K562 (cell line): ENCODE measurements around the gene IKBKE. TPM values are rescaled to one million over a fixed set of nuclear protein-coding genes. Genes with fewer than 3 reads are reported as not detected.
A peak's percentile ranks its signal among the peaks of the same experiment; 100 is the strongest.

ENCODE experiments used
- ATAC-seq: fragments of 200-7000 bp; cut with Tn5 transposase; 3 replicates; pipeline ENCODE4 v1.9.1; 2020; ENCODE audit warnings: moderate library complexity
- BruUV-seq: library from RNA; stranded (reverse); fragments of 400-500 nt; replicated peaks from 2 replicates; lab custom pipeline; 2021; lab: Mats Ljungman, UMichigan
- CTCF ChIA-PET: fragments of 300-600 bp; formaldehyde crosslinking; extraction: SDS; loops from one replicate; lab custom pipeline; 2021; ENCODE audit warnings: low intra/inter-chr PET ratio; lab: Yijun Ruan, JAX
- POLR2A ChIA-PET: fragments of 300-600, 350-650 bp; sonication (Branson Sonifier 250); formaldehyde crosslinking; extraction: SDS; loops from one replicate; lab custom pipeline; 2021; ENCODE audit warnings: antibody characterized with exemption, inconsistent platforms; lab: Yijun Ruan, JAX
- DNase-seq, 4 experiments: peaks; one replicate each; pipeline versions ENCODE4 v3.0.0 to v3.0.0-alpha.2; 2011 to 2018; ENCODE audit warnings: low spot score in 3 of 4, mixed read lengths in 3 of 4; ENCODE audit errors: extremely low read depth in 1 of 4
- FAIRE-seq: peaks from 2 replicates; lab custom pipeline; 2011; peaks lifted over from hg19 to GRCh38; lab: Jason Lieb, UNC
- H2AFZ ChIP-seq: 2 replicates; pipeline ENCODE4 v1.6.0; 2011; ENCODE audit warnings: low read depth, low read length, control low read depth, inconsistent platforms
- H3K27ac ChIP-seq: fragments of 200-600 bp; 3 replicates; pipeline ENCODE4 v1.8.0; 2011; ENCODE audit warnings: low read depth, mild to moderate bottlenecking, control low read depth, inconsistent platforms, low read length, moderate library complexity, mixed read lengths; ENCODE audit errors: extremely low read depth
- H3K27me3 ChIP-seq, 2 experiments: fragments of 300-600 bp in 1 of 2; 2 replicates in 1 of 2; 3 replicates in 1 of 2; pipeline versions ENCODE4 v1.6.0 to v1.8.0; 2011; ENCODE audit warnings: inconsistent platforms in 2 of 2, low read length in 2 of 2, mild to moderate bottlenecking in 1 of 2, mixed read lengths in 1 of 2, moderate library complexity in 1 of 2; ENCODE audit not compliant: control insufficient read depth in 2 of 2, insufficient read depth in 2 of 2
- H3K36me3 ChIP-seq: fragments of 300-600 bp; 3 replicates; pipeline ENCODE4 v1.8.0; 2011; ENCODE audit warnings: mild to moderate bottlenecking, low read length, inconsistent platforms; ENCODE audit not compliant: control insufficient read depth, insufficient read depth
- H3K4me1 ChIP-seq, 2 experiments: fragments of 200-600 bp in 1 of 2; replicated peaks in 1 of 2; 2 replicates in 1 of 2; 3 replicates in 1 of 2; pipeline versions ENCODE4 v1.5.1 to v1.8.0; 2011; ENCODE audit warnings: inconsistent platforms in 2 of 2, low read length in 2 of 2, mild to moderate bottlenecking in 1 of 2, mixed read lengths in 1 of 2, moderate library complexity in 1 of 2; ENCODE audit not compliant: control insufficient read depth in 2 of 2, insufficient read depth in 2 of 2
- H3K4me2 ChIP-seq: 2 replicates; pipeline ENCODE4 v1.6.1; 2011; ENCODE audit warnings: low read length, control low read depth, inconsistent platforms, mixed read lengths; ENCODE audit not compliant: insufficient read depth
- H3K4me3 ChIP-seq: fragments of 200-600 bp; sonication (generic), shearing (Covaris generic); 2 replicates; pipeline ENCODE4 v1.5.1; 2016; ENCODE audit warnings: control low read depth, inconsistent platforms
- H3K79me2 ChIP-seq: fragments of 200-600 bp; 3 replicates; pipeline ENCODE4 v1.8.0; 2011; ENCODE audit warnings: low read length, inconsistent platforms; ENCODE audit not compliant: control insufficient read depth, insufficient read depth
- H3K9ac ChIP-seq, 2 experiments: 2 replicates each; pipeline versions ENCODE4 v1.6.0 to v1.6.1; 2011; ENCODE audit warnings: low read depth in 2 of 2, low read length in 2 of 2, control low read depth in 1 of 2, inconsistent platforms in 1 of 2, mild to moderate bottlenecking in 1 of 2, mixed read lengths in 1 of 2; ENCODE audit not compliant: insufficient read depth in 1 of 2
- H3K9me1 ChIP-seq: one replicate; pipeline ENCODE4 v1.6.0; 2011; ENCODE audit warnings: inconsistent platforms, mild to moderate bottlenecking, low read length, moderate library complexity; ENCODE audit not compliant: control insufficient read depth, insufficient read depth
- H3K9me3 ChIP-seq: replicated peaks from 2 replicates; pipeline ENCODE4 v1.5.1; 2011; ENCODE audit warnings: low read depth, low read length, inconsistent platforms; ENCODE audit not compliant: control insufficient read depth, insufficient read depth
- H4K20me1 ChIP-seq: replicated peaks from 2 replicates; pipeline ENCODE4 v1.6.1; 2011; ENCODE audit warnings: low read length, inconsistent platforms, mixed read lengths; ENCODE audit not compliant: control insufficient read depth, insufficient read depth
- HMBOX1 ChIP-seq: sonication (generic); IDR thresholded peaks from 2 replicates; pipeline ENCODE4 v1.6.1; 2016
- KDM5B ChIP-seq: fragments of 200-600 bp; sonication (generic); IDR thresholded peaks from 2 replicates; pipeline ENCODE4 v1.6.1; 2012; ENCODE audit warnings: low read depth, mild to moderate bottlenecking, moderate library complexity, low read length, control low read depth, inconsistent platforms; ENCODE audit not compliant: insufficient replicate concordance
- NFIC ChIP-seq: fragments of 450-650 bp; IDR thresholded peaks from 2 replicates; pipeline ENCODE4 v1.6.1; 2017; ENCODE audit warnings: mild to moderate bottlenecking, inconsistent platforms
- RBBP5 ChIP-seq: fragments of 200-600 bp; sonication (generic); IDR thresholded peaks from 2 replicates; pipeline ENCODE4 v1.6.1; 2012; ENCODE audit warnings: borderline replicate concordance, mild to moderate bottlenecking, low read length, control low read depth, inconsistent platforms; ENCODE audit not compliant: insufficient read depth, poor library complexity, severe bottlenecking
- WGBS: fragments of 100-300 bp; shearing (Covaris generic); methylation state at CpG from one replicate; pipeline ENCODE4 v1.1.6; 2016; ENCODE audit warnings: low coverage, mixed read lengths; ENCODE audit not compliant: insufficient coverage; ENCODE audit errors: missing lambda C conversion rate; 5-methylcytosine and 5-hydroxymethylcytosine counted together
- in situ Hi-C: fragments of 300-500 bp; cut with MboI; formaldehyde crosslinking; loops from 4 replicates; pipeline ENCODE4 v1.15.0; 2018; ENCODE audit warnings: inconsistent platforms, mixed read lengths
- intact Hi-C: fragments of 100-400 bp; cut with micrococcal nuclease; formaldehyde crosslinking; loops from 2 replicates; pipeline ENCODE4 v1.14.2; 2022
- polyA plus RNA-seq, 8 experiments: library from polyadenylated mRNA; depleted of rRNA in 4 of 8; stranded (reverse) in 5 of 8; unstranded in 3 of 8; fragments of >200 nt; fragmentation: Nextera tagmentation in 2 of 8; fragmentation: Illumina TruSeq in 1 of 8; extraction: Ambion mirVana in 2 of 8; extraction: Trizol in 1 of 8; gene quantifications; 2 replicates each; pipeline versions ENCODE4 v1.2.1 to v1.2.3, GENCODE V29; 2011 to 2014; ENCODE audit warnings: inconsistent platforms in 1 of 8, missing spikeins in 1 of 8
- total RNA-seq, 7 experiments: library from RNA; depleted of rRNA in 6 of 7; stranded (reverse); fragments of >200 nt in 6 of 7; fragmentation: Illumina TruSeq in 2 of 7; extraction: Trizol in 2 of 7; gene quantifications; 2 replicates each; pipeline versions ENCODE4 v1.2.1 to v1.2.3, GENCODE V29; 2011 to 2021; ENCODE audit warnings: low replicate concordance in 1 of 7
- TF ChIP-seq, protein P1 (sequence below): fragments of 250-450 bp; sonication (Bioruptor Pico); IDR thresholded peaks from 2 replicates; pipeline ENCODE4 v1.5.0; 2020; ENCODE audit warnings: mild to moderate bottlenecking, borderline replicate concordance

IKBKE gene
- total and polyA plus RNA-seq, 9 of the 15 experiments (the other 6 are each of a cell fraction or from before 2014, with no cell fraction given), result 2.3 to 9.0 (median 4.8) TPM

DNA sequence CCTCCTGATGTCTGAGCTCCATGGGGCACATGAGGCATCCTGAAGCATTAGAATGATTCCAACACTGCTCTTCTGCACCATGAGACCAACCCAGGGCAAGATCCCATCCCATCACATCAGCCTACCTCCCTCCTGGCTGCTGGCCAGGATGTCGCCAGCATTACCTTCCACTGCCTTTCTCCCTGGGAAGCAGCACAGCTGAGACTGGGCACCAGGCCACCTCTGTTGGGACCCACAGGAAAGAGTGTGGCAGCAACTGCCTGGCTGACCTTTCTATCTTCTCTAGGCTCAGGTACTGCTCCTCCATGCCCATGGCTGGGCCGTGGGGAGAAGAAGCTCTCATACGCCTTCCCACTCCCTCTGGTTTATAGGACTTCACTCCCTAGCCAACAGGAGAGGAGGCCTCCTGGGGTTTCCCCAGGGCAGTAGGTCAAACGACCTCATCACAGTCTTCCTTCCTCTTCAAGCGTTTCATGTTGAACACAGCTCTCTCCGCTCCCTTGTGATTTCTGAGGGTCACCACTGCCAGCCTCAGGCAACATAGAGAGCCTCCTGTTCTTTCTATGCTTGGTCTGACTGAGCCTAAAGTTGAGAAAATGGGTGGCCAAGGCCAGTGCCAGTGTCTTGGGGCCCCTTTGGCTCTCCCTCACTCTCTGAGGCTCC is 26.0 kb downstream of the IKBKE start:
- ATAC-seq, result no peak
- no peak for DNase-seq
- Histone ChIP-seq H4K20me1 (no peaks in the 10 kb centered on the region), H3K36me3 (no peaks in the 10 kb centered on the region), H3K4me1 (peaks cover 7 to 19% of the 10 kb centered on the region in 2 experiments), H3K79me2 (no peaks in the 10 kb centered on the region), H3K9me3 (no peaks in the 10 kb centered on the region), H3K9ac (no peak overlapping the region; a peak in 1 of 4 replicates), H3K4me3 (no peak overlapping the region), H3K4me2 (no peak overlapping the region), H3K27me3 (no peaks in the 10 kb centered on the region), H2AFZ (0 out of 2 replicates have a peak overlapping the region, but pooled peaks have one; percentile 12), H3K9me1 (no peaks in the 10 kb centered on the region), H3K27ac (no peak overlapping the region)
- TF ChIP-seq, protein P1, sequence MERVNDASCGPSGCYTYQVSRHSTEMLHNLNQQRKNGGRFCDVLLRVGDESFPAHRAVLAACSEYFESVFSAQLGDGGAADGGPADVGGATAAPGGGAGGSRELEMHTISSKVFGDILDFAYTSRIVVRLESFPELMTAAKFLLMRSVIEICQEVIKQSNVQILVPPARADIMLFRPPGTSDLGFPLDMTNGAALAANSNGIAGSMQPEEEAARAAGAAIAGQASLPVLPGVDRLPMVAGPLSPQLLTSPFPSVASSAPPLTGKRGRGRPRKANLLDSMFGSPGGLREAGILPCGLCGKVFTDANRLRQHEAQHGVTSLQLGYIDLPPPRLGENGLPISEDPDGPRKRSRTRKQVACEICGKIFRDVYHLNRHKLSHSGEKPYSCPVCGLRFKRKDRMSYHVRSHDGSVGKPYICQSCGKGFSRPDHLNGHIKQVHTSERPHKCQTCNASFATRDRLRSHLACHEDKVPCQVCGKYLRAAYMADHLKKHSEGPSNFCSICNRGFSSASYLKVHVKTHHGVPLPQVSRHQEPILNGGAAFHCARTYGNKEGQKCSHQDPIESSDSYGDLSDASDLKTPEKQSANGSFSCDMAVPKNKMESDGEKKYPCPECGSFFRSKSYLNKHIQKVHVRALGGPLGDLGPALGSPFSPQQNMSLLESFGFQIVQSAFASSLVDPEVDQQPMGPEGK (CRISPR knock-in tag), result no peak
- TF ChIP-seq KDM5B (no peak), HMBOX1 (no peak), RBBP5 (peak; percentile 31), NFIC (peak; percentile 56)
- no peak for FAIRE-seq
- POLR2A ChIA-PET, result interaction anchor here (0.5 to 2.7 kb wide), 5 partner anchors 11 to 1410 kb away, joined by 3 to 6 read pairs (median 3); partner anchors contain the start of gene RASSF5
- CTCF ChIA-PET, result no interaction called here
- intact Hi-C loops, result loop anchor here (10.0 kb wide), 3 partner anchors 239 to 479 kb away; partner anchors contain the start of gene FCAMR
- WGBS, result 33% methylated on average over 6 of the region's 6 CpGs
- in situ Hi-C loops, result no loop called here
- no TSS peak for BruUV-seq
